GM12878 (cell line): ENCODE data around the gene FBXW7. TPM values are rescaled to one million over a fixed set of nuclear protein-coding genes. Genes with fewer than 3 reads are reported as not detected.

Experiments
- ATAC-seq: fragments of 200-7000 bp; cut with Tn5 transposase; 3 replicates; pipeline ENCODE4 v1.9.1; 2020; ENCODE audit warnings: mild to moderate bottlenecking, moderate library complexity
- BruUV-seq: library from RNA; stranded (reverse); fragments of 400-500 nt; replicated peaks from 2 replicates; lab custom pipeline; 2021; lab: Mats Ljungman, UMichigan
- CTCF ChIA-PET: fragments of 300-600 bp; sonication (Branson Sonifier 250); formaldehyde crosslinking; extraction: SDS; loops from one replicate; lab custom pipeline; 2021; ENCODE audit warnings: inconsistent platforms; lab: Yijun Ruan, JAX
- POLR2A ChIA-PET: fragments of 350-600 bp; formaldehyde crosslinking; extraction: SDS; loops from one replicate; lab custom pipeline; 2021; ENCODE audit warnings: inconsistent platforms; lab: Charles Lee
- RAD21 ChIA-PET: fragments of 300-600 bp; sonication (Branson Sonifier 250); formaldehyde crosslinking; loops from one replicate; lab custom pipeline; 2023; ENCODE audit warnings: antibody characterized with exemption; ENCODE audit not compliant: unreplicated experiment; lab: Charles Lee
- SMC1A ChIA-PET: fragments of 300-600 bp; sonication (Branson Sonifier 250); formaldehyde crosslinking; loops from one replicate; lab custom pipeline; 2023; ENCODE audit not compliant: unreplicated experiment, uncharacterized antibody; lab: Charles Lee
- DNase-seq: peaks from one replicate; pipeline ENCODE4 v3.0.0-alpha.2; 2011; ENCODE audit warnings: low read depth, low spot score
- FAIRE-seq: peaks from 3 replicates; lab custom pipeline; 2011; peaks lifted over from hg19 to GRCh38; lab: Jason Lieb, UNC
- H2AFZ ChIP-seq: 2 replicates; pipeline ENCODE4 v1.6.0; 2011; ENCODE audit warnings: low read depth, low read length, control low read depth; ENCODE audit not compliant: control insufficient read depth
- H3K27ac ChIP-seq: 2 replicates; pipeline ENCODE4 v1.5.1; 2011; ENCODE audit warnings: control low read depth; ENCODE audit not compliant: control insufficient read depth, insufficient read depth
- H3K27me3 ChIP-seq, 2 experiments: replicated peaks in 1 of 2; 2 replicates each; pipeline versions ENCODE4 v1.6.0 to v1.6.1; 2011; ENCODE audit warnings: low read length in 1 of 2; ENCODE audit not compliant: control insufficient read depth in 2 of 2, insufficient read depth in 2 of 2
- H3K36me3 ChIP-seq, 2 experiments: 2 replicates each; pipeline ENCODE4 v1.5.1; 2011; ENCODE audit warnings: low read length in 1 of 2; ENCODE audit not compliant: control insufficient read depth in 2 of 2, insufficient read depth in 2 of 2
- H3K4me1 ChIP-seq: 2 replicates; pipeline ENCODE4 v1.6.1; 2011; ENCODE audit warnings: mild to moderate bottlenecking, low read length, moderate library complexity, mixed read lengths; ENCODE audit not compliant: control insufficient read depth, insufficient read depth
- H3K4me2 ChIP-seq: 2 replicates; pipeline ENCODE4 v1.6.0; 2011; ENCODE audit warnings: control low read depth; ENCODE audit not compliant: control insufficient read depth, insufficient read depth
- H3K4me3 ChIP-seq: fragments of 200-600 bp; sonication (generic); 2 replicates; pipeline ENCODE4 v1.5.1; 2016
- H3K79me2 ChIP-seq: 2 replicates; pipeline ENCODE4 v1.6.0; 2011; ENCODE audit warnings: low read length; ENCODE audit not compliant: control insufficient read depth, insufficient read depth
- H3K9ac ChIP-seq: 2 replicates; pipeline ENCODE4 v1.8.0; 2011; ENCODE audit warnings: low read length, control low read depth, mixed read lengths; ENCODE audit not compliant: control insufficient read depth, insufficient read depth
- H3K9me3 ChIP-seq: replicated peaks from 3 replicates; pipeline ENCODE4 v1.5.1; 2011; ENCODE audit warnings: mild to moderate bottlenecking, low read length; ENCODE audit not compliant: control insufficient read depth, insufficient read depth
- H4K20me1 ChIP-seq: 2 replicates; pipeline ENCODE4 v1.6.0; 2011; ENCODE audit not compliant: control insufficient read depth, insufficient read depth
- BACH1 ChIP-seq: fragments of 450-650 bp; IDR thresholded peaks from 2 replicates; pipeline ENCODE4 v1.6.1; 2017; ENCODE audit warnings: mild to moderate bottlenecking, borderline replicate concordance
- JUND ChIP-seq: IDR thresholded peaks from 2 replicates; pipeline ENCODE4 v1.6.1; 2012; ENCODE audit warnings: low read depth, mild to moderate bottlenecking, low read length, improper control_type of control experiment, moderate library complexity
- MYC ChIP-seq: IDR thresholded peaks from 2 replicates; pipeline ENCODE4 v1.6.1; 2011; ENCODE audit warnings: mild to moderate bottlenecking, low read length, moderate library complexity, inconsistent platforms; ENCODE audit not compliant: insufficient read depth, insufficient replicate concordance, insufficient read length, severe bottlenecking
- NBN ChIP-seq: fragments of 450-650 bp; IDR thresholded peaks from 2 replicates; pipeline ENCODE4 v1.6.1; 2016
- NFYB ChIP-seq: IDR thresholded peaks from 2 replicates; pipeline ENCODE4 v1.6.1; 2011; ENCODE audit warnings: low read depth, mild to moderate bottlenecking, low read length, improper control_type of control experiment, moderate library complexity; ENCODE audit not compliant: insufficient read depth
- RAD21 ChIP-seq: IDR thresholded peaks from 2 replicates; pipeline ENCODE4 v1.6.1; 2011; ENCODE audit warnings: mild to moderate bottlenecking, low read depth, low read length, moderate library complexity; ENCODE audit not compliant: insufficient read depth
- RFX5 ChIP-seq: IDR thresholded peaks from 2 replicates; pipeline ENCODE4 v1.6.1; 2011; ENCODE audit warnings: low read depth, low read length, improper control_type of control experiment
- SKIL ChIP-seq: fragments of 450-650 bp; IDR thresholded peaks from 2 replicates; pipeline ENCODE4 v1.6.1; 2017; ENCODE audit warnings: mild to moderate bottlenecking, low read depth, inconsistent platforms; ENCODE audit not compliant: poor library complexity, severe bottlenecking
- TAF1 ChIP-seq: IDR thresholded peaks from 2 replicates; pipeline ENCODE4 v1.6.1; 2011; ENCODE audit warnings: mild to moderate bottlenecking, low read depth, low read length, borderline replicate concordance
- ZNF592 ChIP-seq: fragments of 450-650 bp; IDR thresholded peaks from 2 replicates; pipeline ENCODE4 v1.6.1; 2017; ENCODE audit warnings: mild to moderate bottlenecking, moderate library complexity
- WGBS: methylation state at CpG from one replicate; pipeline ENCODE4 v1.1.6; 2016; ENCODE audit warnings: low lambda C conversion rate; ENCODE audit not compliant: insufficient replicate concordance, insufficient coverage; ENCODE audit errors: missing lambda C conversion rate; 5-methylcytosine and 5-hydroxymethylcytosine counted together
- in situ Hi-C: fragments of 300-500 bp; cut with MboI; formaldehyde crosslinking; loops from 9 replicates; pipeline ENCODE4 v1.14.3; 2018; ENCODE audit warnings: mixed read lengths
- intact Hi-C: fragments of 100-400 bp; cut with micrococcal nuclease; formaldehyde crosslinking; loops from one replicate; pipeline ENCODE4 v1.14.2; 2022; ENCODE audit not compliant: unreplicated experiment
- polyA plus RNA-seq, 11 experiments: library from polyadenylated mRNA; depleted of rRNA in 4 of 11; unstranded in 6 of 11; stranded (reverse) in 5 of 11; fragments of >200 nt; fragmentation: Nextera tagmentation in 4 of 11; fragmentation: Illumina TruSeq in 1 of 11; extraction: Ambion mirVana in 4 of 11; extraction: Trizol in 1 of 11; gene quantifications; 1 replicate in 1 of 11; 2 replicates in 10 of 11; pipeline versions ENCODE4 v1.2.1 to v1.2.3, GENCODE V29; 2011 to 2016; ENCODE audit warnings: inconsistent platforms in 2 of 11, missing spikeins in 2 of 11, low read depth in 1 of 11
- total RNA-seq, 4 experiments: library from RNA; depleted of rRNA in 3 of 4; stranded (reverse); fragments of >200 nt in 3 of 4; fragmentation: Illumina TruSeq in 1 of 4; extraction: Trizol in 1 of 4; gene quantifications; 2 replicates each; pipeline versions ENCODE4 v1.2.1 to v1.2.3, GENCODE V29; 2013 to 2021
- TF ChIP-seq, protein P1 (sequence below): fragments of 450-650 bp; IDR thresholded peaks from 2 replicates; pipeline ENCODE4 v1.6.1; 2018; ENCODE audit warnings: mild to moderate bottlenecking, low read depth, moderate library complexity; ENCODE audit not compliant: partially characterized antibody
- TF ChIP-seq, protein P2 (sequence below): IDR thresholded peaks from 2 replicates; pipeline ENCODE4 v1.6.1; 2012; ENCODE audit warnings: low read depth, low read length, improper control_type of control experiment
- TF ChIP-seq, protein P3 (sequence below): IDR thresholded peaks from 2 replicates; pipeline ENCODE4 v1.6.1; 2012; ENCODE audit warnings: low read depth, low read length, improper control_type of control experiment

Gene FBXW7
- total and polyA plus RNA-seq, 10 of the 15 experiments (the other 5 are each of a cell fraction or from before 2014, with no cell fraction given), result 35.8 to 118 (median 47.2) TPM

DNA sequence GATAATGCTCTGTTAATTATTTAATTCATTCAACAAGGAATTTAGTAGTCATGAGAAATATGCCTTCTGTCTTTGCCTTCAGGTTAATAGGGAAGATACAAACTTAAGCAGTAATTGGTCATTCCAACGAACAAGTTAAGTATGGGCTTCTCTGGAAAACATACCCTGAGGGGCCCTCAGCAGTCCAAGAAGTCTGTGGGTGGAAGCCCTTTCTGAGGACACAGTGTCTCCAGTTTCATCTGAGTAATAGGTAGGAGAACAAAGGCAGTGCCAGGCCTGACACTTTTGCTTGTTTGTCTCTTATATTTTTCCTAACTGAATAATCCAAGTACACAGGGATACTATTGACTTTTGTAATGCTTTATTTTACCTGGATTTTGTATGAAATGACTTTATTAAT lies 262.5 kb downstream of the FBXW7 start:
- CTCF ChIA-PET, result no interaction called here
- TF ChIP-seq ZNF592 (no peak), NBN (no peak), RAD21 (no peak), RFX5 (no peak), MYC (no peak), JUND (no peak), TAF1 (no peak), BACH1 (no peak), NFYB (no peak), SKIL (no peak)
- TF ChIP-seq, protein P1, sequence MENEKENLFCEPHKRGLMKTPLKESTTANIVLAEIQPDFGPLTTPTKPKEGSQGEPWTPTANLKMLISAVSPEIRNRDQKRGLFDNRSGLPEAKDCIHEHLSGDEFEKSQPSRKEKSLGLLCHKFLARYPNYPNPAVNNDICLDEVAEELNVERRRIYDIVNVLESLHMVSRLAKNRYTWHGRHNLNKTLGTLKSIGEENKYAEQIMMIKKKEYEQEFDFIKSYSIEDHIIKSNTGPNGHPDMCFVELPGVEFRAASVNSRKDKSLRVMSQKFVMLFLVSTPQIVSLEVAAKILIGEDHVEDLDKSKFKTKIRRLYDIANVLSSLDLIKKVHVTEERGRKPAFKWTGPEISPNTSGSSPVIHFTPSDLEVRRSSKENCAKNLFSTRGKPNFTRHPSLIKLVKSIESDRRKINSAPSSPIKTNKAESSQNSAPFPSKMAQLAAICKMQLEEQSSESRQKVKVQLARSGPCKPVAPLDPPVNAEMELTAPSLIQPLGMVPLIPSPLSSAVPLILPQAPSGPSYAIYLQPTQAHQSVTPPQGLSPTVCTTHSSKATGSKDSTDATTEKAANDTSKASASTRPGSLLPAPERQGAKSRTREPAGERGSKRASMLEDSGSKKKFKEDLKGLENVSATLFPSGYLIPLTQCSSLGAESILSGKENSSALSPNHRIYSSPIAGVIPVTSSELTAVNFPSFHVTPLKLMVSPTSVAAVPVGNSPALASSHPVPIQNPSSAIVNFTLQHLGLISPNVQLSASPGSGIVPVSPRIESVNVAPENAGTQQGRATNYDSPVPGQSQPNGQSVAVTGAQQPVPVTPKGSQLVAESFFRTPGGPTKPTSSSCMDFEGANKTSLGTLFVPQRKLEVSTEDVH, result no peak
- TF ChIP-seq, protein P2, sequence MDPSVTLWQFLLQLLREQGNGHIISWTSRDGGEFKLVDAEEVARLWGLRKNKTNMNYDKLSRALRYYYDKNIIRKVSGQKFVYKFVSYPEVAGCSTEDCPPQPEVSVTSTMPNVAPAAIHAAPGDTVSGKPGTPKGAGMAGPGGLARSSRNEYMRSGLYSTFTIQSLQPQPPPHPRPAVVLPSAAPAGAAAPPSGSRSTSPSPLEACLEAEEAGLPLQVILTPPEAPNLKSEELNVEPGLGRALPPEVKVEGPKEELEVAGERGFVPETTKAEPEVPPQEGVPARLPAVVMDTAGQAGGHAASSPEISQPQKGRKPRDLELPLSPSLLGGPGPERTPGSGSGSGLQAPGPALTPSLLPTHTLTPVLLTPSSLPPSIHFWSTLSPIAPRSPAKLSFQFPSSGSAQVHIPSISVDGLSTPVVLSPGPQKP, result no peak
- TF ChIP-seq, protein P3, sequence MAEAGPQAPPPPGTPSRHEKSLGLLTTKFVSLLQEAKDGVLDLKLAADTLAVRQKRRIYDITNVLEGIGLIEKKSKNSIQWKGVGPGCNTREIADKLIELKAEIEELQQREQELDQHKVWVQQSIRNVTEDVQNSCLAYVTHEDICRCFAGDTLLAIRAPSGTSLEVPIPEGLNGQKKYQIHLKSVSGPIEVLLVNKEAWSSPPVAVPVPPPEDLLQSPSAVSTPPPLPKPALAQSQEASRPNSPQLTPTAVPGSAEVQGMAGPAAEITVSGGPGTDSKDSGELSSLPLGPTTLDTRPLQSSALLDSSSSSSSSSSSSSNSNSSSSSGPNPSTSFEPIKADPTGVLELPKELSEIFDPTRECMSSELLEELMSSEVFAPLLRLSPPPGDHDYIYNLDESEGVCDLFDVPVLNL, result no peak

More for the DNA sequence above, 262.5 kb downstream of the FBXW7 start:
- Histone ChIP-seq H3K9me3 (no peaks in the 10 kb centered on the region; the same call in 2 of the 3 replicates), H2AFZ (no peak overlapping the region), H3K4me2 (no peak overlapping the region), H3K4me1 (no peaks in the 10 kb centered on the region), H3K27ac (no peak overlapping the region), H4K20me1 (no peaks in the 10 kb centered on the region), H3K27me3 (no peaks in the 10 kb centered on the region; a peak in 1 of 4 replicates), H3K36me3 (no peaks in the 10 kb centered on the region), H3K79me2 (no peaks in the 10 kb centered on the region), H3K4me3 (no peak overlapping the region), H3K9ac (no peak overlapping the region)
- no peak for FAIRE-seq
- no peak for ATAC-seq
- RAD21 ChIA-PET, result no interaction called here
- SMC1A ChIA-PET, result no interaction called here
- POLR2A ChIA-PET, result no interaction called here
- BruUV-seq, result no TSS peak
- in situ Hi-C loops, result no loop called here
- intact Hi-C loops, result no loop called here
- WGBS, result 5% methylated on average over 1 of the region's 1 CpG
- DNase-seq, result no peak
